ENCODE data around the gene GMEB2. TPM values are rescaled to one million over a fixed set of nuclear protein-coding genes. Genes with fewer than 3 reads are reported as not detected.

Gene GMEB2
- total RNA-seq, 8 experiments from 2014 or later = 5.6 to 11.8 (median 8.4) TPM

DNA sequence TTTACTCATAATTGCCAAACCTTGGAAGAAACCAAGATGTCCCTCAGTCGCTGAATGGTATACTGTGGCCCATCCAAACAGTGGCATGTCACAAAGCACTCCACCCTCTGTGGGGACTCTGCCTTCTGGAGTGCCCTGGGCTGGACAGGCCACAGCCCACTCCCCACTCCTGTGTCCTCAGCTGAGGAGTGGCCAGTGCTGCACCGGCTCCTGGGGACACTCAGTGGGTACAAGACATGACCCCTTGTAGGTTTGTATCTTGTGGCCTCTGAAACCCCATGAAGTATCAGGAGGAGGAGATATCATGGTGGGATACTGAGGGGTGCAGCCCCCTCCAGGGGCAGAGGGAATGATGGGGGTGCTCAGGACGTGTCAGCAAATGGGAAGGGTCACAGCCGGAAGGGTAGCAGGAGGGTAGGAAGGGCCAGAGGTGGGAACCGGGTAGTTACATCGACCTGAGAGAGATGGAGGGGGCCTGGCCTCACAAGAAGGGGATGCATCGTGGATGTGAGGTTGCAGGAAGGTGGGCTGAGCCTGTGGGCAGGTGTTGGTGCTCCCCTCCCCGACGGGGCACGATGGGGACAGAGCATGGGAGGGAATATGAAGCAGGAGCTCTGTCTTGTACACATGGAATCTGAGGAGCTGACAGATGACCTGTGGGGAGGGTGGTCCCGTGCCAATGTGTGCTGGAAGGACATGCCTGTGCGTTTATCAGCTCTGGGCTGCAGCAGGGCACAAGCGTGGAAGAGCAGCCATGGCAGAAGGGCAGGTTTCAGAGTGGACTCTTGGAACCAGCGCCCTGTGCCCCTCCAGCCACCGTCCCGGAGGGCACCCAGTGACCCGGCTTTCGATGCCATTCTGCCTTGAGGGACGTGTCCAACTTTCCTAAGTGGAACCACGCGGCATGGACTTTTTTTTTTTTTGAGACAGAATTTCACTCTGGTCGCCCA, 41.0 kb downstream of the GMEB2 start:
- 20 to 83% (median 71%) methylated on average over 1 to 14 of the region's 22 CpGs; no CpG with 5 or more reads in 4 of the 10 experiments for WGBS, 10 experiments
- Histone ChIP-seq H3K4me1 (replicated peaks in 1 of 2) (peaks cover 3 to 5% of the 10 kb centered on the region in 2 donors), H3K4me3 (no peak overlapping the region), H3K27ac (no peak overlapping the region)
- peak in 1 of 8 experiments; percentile 4 for ATAC-seq (replicated peaks in 6 of 8)
- in situ Hi-C loops (cut with MboI; ENCODE audit: low pct_unique_long_range_greater_than_20kb in 2 of 9, low sequenced_read_pairs in 9 of 9, unreplicated experiment in 9 of 9) = no loop called here

DNA sequence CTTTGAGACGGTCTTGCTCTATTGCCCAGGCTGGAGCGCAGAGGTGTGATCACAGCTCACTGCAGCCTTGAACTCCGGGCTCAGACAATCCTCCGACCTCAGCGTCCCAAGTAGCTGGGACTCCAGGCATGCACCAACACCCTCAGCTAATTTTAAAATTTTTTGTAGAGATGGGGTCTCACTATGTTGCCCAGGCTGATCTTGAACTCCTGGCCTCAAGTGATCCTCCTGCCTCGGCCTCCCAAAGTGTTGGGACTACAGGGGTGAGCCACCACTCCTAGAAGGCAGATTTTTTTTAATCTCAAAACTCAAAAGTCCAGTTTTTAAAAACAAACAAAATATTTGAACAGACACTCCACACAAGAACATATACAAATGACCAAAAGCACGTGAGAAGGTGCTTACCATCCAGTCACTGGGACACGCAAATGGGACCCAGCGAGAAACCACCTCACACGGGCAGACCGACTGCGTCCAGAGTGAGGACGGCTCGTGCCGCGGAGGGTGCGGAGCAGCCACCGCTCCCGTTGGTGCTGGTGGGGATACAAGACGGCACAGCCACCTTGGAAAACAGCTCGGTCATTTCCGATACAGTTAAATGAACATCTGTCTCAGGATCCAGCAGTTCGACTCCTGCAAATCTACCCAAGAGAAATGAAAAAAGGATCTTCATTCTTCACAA, 44.4 kb downstream of the GMEB2 start:
- ATAC-seq (replicated peaks in 6 of 8) = no peak
- 29 to 100% (median 81%) methylated on average over 1 to 21 of the region's 23 CpGs; no CpG with 5 or more reads in 2 of the 10 experiments for WGBS, 10 experiments
- H3K27ac ChIP-seq = no peak overlapping the region
- peaks cover 13 to 18% of the 10 kb centered on the region in 2 donors for H3K4me1 ChIP-seq (replicated peaks in 1 of 2)
- in situ Hi-C loops (cut with MboI; ENCODE audit: low pct_unique_long_range_greater_than_20kb in 2 of 9, low sequenced_read_pairs in 9 of 9, unreplicated experiment in 9 of 9) = no loop called here
- H3K4me3 ChIP-seq = no peak overlapping the region

GRCh38 chr20:63580796-63581461, 46.0 kb downstream of the GMEB2 start:
- 38 to 100% (median 40%) methylated on average over 1 to 5 of the region's 12 CpGs; no CpG with 5 or more reads in 7 of the 10 experiments for WGBS, 10 experiments
- ATAC-seq (replicated peaks in 6 of 8) = peak in 7 of 8 experiments; percentile 50 to 78 (median 59)
- no peak overlapping the region for H3K4me3 ChIP-seq
- in situ Hi-C loops (cut with MboI; ENCODE audit: low pct_unique_long_range_greater_than_20kb in 2 of 9, low sequenced_read_pairs in 9 of 9, unreplicated experiment in 9 of 9) = no loop called here
- H3K27ac ChIP-seq = no peak overlapping the region
- peaks cover 13 to 18% of the 10 kb centered on the region in 2 donors for H3K4me1 ChIP-seq (replicated peaks in 1 of 2)

DNA sequence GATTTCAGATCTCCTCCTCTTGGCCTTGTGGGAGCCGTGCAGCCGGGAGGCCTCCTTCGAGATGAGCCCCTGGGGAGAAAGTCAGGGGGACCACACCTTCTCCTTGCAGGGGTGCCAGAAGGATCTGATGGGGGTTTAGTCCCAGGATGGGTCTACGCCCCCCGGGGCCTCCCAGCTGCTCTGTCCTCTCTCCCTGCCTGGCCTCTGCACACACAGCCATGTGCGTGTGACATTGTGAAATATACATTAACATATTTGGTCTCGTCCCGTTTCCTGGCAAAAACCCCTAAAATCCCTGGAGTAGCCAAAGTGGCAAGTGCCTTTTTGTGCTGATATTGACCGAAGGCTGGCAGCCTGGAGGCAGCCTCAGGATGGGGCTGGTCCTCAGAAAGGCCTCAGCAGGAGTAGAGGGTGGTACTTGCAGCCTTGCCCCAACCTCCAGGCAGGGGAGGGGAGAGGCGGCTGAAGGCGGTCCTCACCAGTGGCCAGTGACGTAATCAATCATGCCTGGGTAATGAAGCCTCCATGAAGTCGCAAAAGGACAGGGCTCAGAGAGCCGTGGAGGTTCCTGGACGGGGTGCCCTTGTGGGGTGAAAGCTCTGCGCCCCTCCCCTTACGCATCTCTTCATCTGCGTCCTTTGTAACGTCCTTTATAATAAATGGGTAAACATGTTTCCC, 47.7 kb downstream of the GMEB2 start:
- ATAC-seq (replicated peaks in 6 of 8) = peak; percentile 10 to 88 (median 76)
- 59 to 100% (median 95%) methylated on average over 1 to 11 of the region's 19 CpGs; no CpG with 5 or more reads in 4 of the 10 experiments for WGBS, 10 experiments
- Histone ChIP-seq H3K27ac (peak overlapping the region in 1 of 2 donors; percentile 43), H3K4me1 (replicated peaks in 1 of 2) (peaks cover 13 to 21% of the 10 kb centered on the region in 2 donors), H3K4me3 (no peak overlapping the region)
- in situ Hi-C loops (cut with MboI; ENCODE audit: low pct_unique_long_range_greater_than_20kb in 2 of 9, low sequenced_read_pairs in 9 of 9, unreplicated experiment in 9 of 9) = no loop called here

GRCh38 chr20:63578224-63579016, 48.5 kb downstream of the GMEB2 start:
- Histone ChIP-seq H3K4me1 (replicated peaks in 1 of 2) (peaks cover 13 to 21% of the 10 kb centered on the region in 2 donors), H3K27ac (peak overlapping the region in 1 of 2 donors; percentile 43), H3K4me3 (no peak overlapping the region)
- ATAC-seq (replicated peaks in 6 of 8) = no peak
- in situ Hi-C loops (cut with MboI; ENCODE audit: low pct_unique_long_range_greater_than_20kb in 2 of 9, low sequenced_read_pairs in 9 of 9, unreplicated experiment in 9 of 9) = no loop called here
- 20 to 100% (median 80%) methylated on average over 1 to 18 of the region's 26 CpGs; no CpG with 5 or more reads in 1 of the 10 experiments for WGBS, 10 experiments

DNA sequence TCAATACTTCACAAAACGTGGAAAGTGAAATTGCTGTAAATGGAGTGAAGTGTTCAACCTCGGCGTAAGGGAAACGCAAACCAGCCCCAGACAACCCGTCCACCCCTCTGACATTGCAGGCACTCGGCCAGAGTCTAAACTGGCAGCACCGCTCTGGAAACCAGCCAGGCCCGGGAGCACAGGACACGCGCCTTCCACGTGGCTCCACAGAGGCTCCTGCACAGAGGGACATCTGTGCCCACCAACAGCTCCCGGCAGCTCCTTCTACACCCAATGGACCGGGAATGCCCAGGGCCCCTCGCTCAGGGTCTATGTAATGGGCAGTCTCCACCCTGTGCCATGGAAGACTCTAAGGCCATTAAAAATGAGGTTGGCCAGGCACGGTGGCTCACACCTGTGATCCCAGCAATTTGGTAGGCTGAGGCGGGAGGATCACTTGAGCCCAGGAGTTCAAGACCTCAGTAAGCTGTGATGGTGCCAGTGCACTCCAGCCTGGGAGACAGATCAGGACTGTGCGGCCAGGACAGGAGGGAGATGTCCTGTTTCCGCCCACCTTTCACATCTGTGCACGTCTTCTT, 49.5 kb downstream of the GMEB2 start:
- Histone ChIP-seq H3K4me1 (replicated peaks in 1 of 2) (peaks cover 10 to 23% of the 10 kb centered on the region in 2 donors), H3K27ac (no peak overlapping the region), H3K4me3 (no peak overlapping the region)
- ATAC-seq (replicated peaks in 6 of 8) = no peak
- 77 to 100% (median 85%) methylated on average over 2 to 9 of the region's 19 CpGs; no CpG with 5 or more reads in 5 of the 10 experiments for WGBS, 10 experiments
- in situ Hi-C loops (cut with MboI; ENCODE audit: low pct_unique_long_range_greater_than_20kb in 2 of 9, low sequenced_read_pairs in 9 of 9, unreplicated experiment in 9 of 9) = no loop called here

GRCh38 chr20:63576311-63576710, 50.6 kb downstream of the GMEB2 start:
- H3K27ac ChIP-seq = no peak overlapping the region
- no peak overlapping the region for H3K4me3 ChIP-seq
- 10 to 100% (median 83%) methylated on average over 2 to 7 of the region's 7 CpGs for WGBS, 10 experiments
- H3K4me1 ChIP-seq (replicated peaks in 1 of 2) = peaks cover 10 to 23% of the 10 kb centered on the region in 2 donors
- ATAC-seq (replicated peaks in 6 of 8) = no peak
- in situ Hi-C loops (cut with MboI; ENCODE audit: low pct_unique_long_range_greater_than_20kb in 2 of 9, low sequenced_read_pairs in 9 of 9, unreplicated experiment in 9 of 9) = no loop called here

DNA sequence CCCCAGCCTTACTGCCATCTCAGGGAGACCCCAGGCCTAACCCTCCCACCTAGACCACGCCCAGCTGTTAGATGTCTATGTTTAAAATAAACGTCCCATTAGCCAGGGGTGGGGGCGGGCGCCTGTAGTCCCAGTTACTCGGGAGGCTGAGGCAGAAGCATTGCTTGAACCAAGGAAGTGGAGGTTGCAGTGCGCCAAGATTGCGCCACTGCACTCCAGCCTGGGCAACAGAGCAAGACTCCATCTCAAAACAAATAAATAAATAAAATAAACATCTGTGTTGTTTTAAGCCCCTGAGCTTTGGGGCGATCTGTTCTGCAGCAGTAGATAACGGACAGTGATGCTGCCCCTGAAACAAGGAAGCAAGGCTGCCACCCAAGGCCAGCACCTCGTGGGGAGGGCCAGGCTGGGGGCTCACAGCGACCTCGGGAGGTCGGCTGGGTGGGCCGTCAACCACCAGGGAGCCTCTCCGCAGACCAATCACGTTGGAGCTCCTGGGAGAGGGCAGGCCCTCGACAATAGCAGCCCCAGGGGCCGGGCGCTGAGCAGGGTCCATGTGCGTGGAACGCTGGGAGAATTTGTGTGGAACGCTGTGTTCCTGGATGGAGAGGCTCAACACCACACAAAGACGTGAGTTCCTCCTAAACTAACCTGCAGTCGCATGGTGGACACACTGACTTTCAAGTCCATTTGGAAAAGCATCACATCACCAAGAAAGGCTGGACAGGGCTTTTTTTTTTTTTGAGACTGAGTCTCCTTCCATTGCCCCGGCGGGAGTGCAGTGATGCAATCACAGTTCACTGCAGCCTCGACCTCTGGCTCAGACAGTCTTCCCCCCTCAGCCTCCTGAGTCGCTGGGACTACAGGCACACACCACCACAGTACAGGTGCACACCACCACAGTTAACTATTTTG, 51.8 kb downstream of the GMEB2 start:
- WGBS, 10 experiments = 68 to 100% (median 83%) methylated on average over 1 to 15 of the region's 28 CpGs; no CpG with 5 or more reads in 4 of the 10 experiments
- Histone ChIP-seq H3K4me3 (no peak overlapping the region), H3K4me1 (replicated peaks in 1 of 2) (peaks cover 10 to 20% of the 10 kb centered on the region in 2 donors), H3K27ac (no peak overlapping the region)
- ATAC-seq (replicated peaks in 6 of 8) = no peak
- in situ Hi-C loops (cut with MboI; ENCODE audit: low pct_unique_long_range_greater_than_20kb in 2 of 9, low sequenced_read_pairs in 9 of 9, unreplicated experiment in 9 of 9) = no loop called here

- Histone ChIP-seq H3K4me3 (peak within 1 kb of the TSS; percentile 30 to 68 (median 54)), H3K27ac (no peak within 1 kb of the TSS), H3K4me1 (replicated peaks in 1 of 2) (peaks cover 6 to 16% of the 10 kb centered on the region in 2 donors)
- 14 to 70% (median 67%) methylated on average over 2 of the region's 40 CpGs; no CpG with 5 or more reads in 7 of the 10 experiments for WGBS, 10 experiments
- ATAC-seq (replicated peaks in 6 of 8) = peak; percentile 76 to 90 (median 82)
- in situ Hi-C loops (cut with MboI; ENCODE audit: low pct_unique_long_range_greater_than_20kb in 2 of 9, low sequenced_read_pairs in 9 of 9, unreplicated experiment in 9 of 9) = no loop called here
Measured at GRCh38 chr20:63574156-63574828, 52.6 kb downstream of the GMEB2 start, which contains the start of gene HELZ2. Gene HELZ2, minus strand, starts transcription at chr20:63574239. Its CDS starts 1,854 bp downstream, at chr20:63572385.

DNA sequence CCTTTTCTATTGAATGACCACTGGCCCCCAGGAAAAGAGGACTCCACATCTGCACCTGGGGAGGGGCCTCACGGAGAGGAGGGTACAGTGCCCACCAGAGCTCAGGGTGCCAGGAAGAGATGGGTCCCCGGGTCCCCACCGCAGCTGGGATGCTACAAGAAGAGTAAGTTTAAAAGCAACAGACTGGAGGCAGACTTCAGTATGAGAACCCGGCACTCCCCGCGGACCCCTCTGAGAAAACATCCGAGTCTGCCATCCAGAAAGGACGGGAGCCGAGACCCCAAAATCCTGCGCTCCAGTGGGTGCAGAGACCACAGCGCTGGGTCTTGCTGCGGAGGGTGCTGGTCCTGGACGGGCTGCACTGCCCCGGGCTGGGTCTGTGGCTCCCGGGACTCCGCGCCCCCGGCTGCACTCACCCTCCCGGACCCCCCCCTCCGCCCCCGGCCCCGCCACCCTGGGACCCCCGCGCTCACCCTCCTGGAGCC, 53.2 kb downstream of the GMEB2 start:
- WGBS, 10 experiments = 0% methylated on average over 2 to 3 of the region's 24 CpGs; no CpG with 5 or more reads in 8 of the 10 experiments
- Histone ChIP-seq H3K4me1 (replicated peaks in 1 of 2) (peaks cover 0 to 10% of the 10 kb centered on the region in 2 donors), H3K4me3 (peak overlapping the region; percentile 30 to 68 (median 54)), H3K27ac (no peak overlapping the region)
- ATAC-seq (replicated peaks in 6 of 8) = peak; percentile 15 to 65 (median 60)
- in situ Hi-C loops (cut with MboI; ENCODE audit: low pct_unique_long_range_greater_than_20kb in 2 of 9, low sequenced_read_pairs in 9 of 9, unreplicated experiment in 9 of 9) = no loop called here
